Mesangial cell (primary cell): ENCODE data around the gene OCEL1. TPM values are rescaled to one million over a fixed set of nuclear protein-coding genes. Genes with fewer than 3 reads are reported as not detected.

Experiments
- total RNA-seq: library from RNA; depleted of rRNA; stranded (reverse); fragments of >200 nt; gene quantifications from 2 replicates; pipeline ENCODE4 v1.2.3, GENCODE V29; 2015

Gene OCEL1, protein sequence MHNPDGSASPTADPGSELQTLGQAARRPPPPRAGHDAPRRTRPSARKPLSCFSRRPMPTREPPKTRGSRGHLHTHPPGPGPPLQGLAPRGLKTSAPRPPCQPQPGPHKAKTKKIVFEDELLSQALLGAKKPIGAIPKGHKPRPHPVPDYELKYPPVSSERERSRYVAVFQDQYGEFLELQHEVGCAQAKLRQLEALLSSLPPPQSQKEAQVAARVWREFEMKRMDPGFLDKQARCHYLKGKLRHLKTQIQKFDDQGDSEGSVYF
- 6.7 and 19.1 TPM in 2 replicates for total RNA-seq

DNA sequence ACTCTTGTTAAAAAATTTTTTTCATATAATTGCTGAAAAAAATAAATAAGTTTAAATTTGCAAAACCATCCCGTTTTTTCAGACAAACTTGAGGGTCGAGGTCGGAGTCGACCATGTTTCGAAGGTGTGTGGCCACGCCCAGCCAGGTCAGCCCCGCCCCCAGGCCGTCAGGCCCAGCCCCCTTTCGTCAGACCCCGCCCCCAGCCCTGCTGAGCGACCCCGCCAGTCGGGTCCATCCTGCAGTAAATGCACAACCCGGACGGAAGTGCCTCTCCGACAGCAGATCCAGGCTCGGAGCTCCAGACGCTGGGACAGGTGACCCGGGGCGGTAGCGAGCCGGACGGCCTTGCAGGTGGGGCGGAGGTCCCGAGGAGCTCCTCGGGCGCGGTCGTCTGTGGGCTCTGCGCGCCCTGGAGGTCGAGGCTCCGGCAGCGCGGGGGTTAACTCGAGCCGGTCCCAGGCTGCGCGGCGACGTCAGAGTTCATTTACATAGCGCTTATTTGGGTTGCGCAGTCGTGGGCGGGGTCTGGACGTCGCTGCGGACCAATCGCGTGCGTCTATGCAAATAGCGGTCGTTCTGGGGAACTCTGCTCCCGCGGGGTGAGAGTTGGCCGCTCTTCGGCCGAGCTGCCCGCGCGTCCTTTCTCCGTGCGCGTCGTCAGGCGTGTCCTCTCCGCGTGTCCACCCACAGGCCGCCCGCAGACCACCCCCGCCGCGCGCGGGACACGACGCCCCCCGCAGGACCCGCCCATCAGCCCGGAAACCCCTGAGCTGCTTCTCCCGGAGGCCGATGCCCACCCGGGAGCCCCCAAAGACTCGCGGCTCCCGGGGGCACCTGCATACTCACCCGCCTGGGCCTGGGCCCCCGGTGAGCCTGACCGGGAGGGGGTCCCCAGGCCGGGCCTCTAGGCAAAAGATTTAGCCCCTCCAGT, at the start of gene OCEL1:
Gene OCEL1, plus strand, starts transcription at position 225 of the 932 bp plus-strand sequence. Its CDS starts 22 bp downstream, at position 247.

DNA sequence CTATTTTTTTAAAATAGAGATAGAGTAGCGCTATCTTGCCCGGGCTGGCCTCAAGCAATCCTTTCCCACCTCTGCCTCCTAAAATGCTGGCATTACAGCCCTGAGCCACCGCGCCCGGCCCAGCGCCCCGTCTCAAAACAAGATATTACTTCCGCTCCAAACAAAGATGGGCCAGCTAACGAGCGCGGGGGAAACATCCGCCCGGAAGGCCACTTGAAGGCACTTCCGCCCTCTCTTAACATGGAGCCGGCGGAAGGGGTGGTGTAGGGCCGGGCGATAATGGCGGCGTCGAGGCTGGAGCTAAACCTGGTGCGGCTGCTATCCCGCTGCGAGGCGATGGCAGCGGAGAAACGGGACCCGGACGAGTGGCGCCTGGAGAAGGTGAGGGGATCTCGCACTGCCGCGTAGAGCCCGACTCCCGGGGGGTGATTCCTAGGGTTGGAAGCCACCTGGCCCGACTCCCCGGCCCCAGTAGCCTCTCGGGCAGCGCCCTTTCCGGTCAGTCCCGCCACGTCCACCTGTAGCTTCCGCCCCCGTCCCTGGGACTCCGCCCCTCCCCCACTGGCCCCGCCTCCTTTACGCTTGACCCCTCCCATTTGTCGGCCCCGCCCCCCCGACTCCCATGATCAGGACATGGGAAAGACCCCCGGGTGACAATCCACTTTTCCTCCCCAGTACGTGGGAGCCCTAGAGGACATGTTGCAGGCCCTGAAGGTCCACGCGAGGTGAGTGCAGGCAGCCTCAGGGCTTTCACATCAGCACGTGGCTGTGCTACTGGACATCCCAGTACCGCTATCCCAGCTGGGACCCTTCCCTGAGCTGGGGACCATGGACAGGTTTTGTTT, 10.7 kb upstream of the OCEL1 start, which contains the start of gene USE1:
Gene USE1, plus strand, starts transcription at position 231 of the 845 bp plus-strand sequence. Its CDS starts 49 bp downstream, at position 280.

DNA sequence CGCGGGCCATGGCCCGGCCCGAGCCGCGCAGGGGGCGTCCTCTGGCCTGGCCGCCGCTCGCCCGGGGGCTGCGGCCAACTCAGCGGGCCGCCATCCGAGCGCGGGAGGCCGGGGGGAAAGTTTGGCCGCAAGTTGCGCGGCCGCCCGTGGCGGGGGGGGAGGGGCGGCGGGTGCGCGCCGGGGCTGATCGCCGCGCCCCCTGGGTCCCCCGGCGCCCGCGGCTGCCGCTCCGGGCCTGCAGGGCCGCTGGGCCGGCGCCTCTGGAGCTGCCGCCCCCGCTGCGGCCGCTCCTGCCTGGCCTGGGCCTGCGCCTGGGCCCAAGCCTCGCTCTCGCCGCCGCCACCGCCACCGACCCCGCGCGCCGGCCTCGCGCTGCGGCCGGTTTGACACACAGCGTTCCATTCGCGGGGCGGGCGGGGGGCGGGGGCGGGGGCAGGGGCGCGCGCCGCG, 19.5 kb downstream of the OCEL1 start, which contains the start of gene NR2F6:
Gene NR2F6, minus strand, starts transcription at position 385 of the 450 bp plus-strand sequence. CDS start 699 bp downstream, outside the sequence.

GRCh38 chr19:17264641-17264979, 38.6 kb downstream of the OCEL1 start, which contains the start of gene USHBP1:
Gene USHBP1, minus strand, starts transcription at chr19:17264745. Its CDS starts 446 bp downstream, at chr19:17264299.

GRCh38 chr19:17266975-17267788, 41.2 kb downstream of the OCEL1 start, which contains the start of gene BABAM1:
Gene BABAM1, plus strand, starts transcription at chr19:17267443. Its CDS starts 1,364 bp downstream, at chr19:17268807.

Other genes starting within 250 kb of the OCEL1 start
- 0.16 and 4.3 TPM in 2 replicates for gene CPAMD8, start 199.4 kb upstream of the OCEL1 start, total RNA-seq
- 6.2 and 17.8 TPM in 2 replicates for gene HAUS8, start 150.8 kb upstream of the OCEL1 start, total RNA-seq
- gene MYO9B, start 150.4 kb upstream of the OCEL1 start, total RNA-seq, result 77.1 and 81.6 TPM in 2 replicates
- 18.6 and 27.1 TPM in 2 replicates for gene USE1, start 10.9 kb upstream of the OCEL1 start, total RNA-seq
- 90.0 and 128 TPM in 2 replicates for gene NR2F6, start 19.7 kb downstream of the OCEL1 start, total RNA-seq
- not detected in 2 replicates for gene USHBP1, start 38.5 kb downstream of the OCEL1 start, total RNA-seq
- 119 and 151 TPM in 2 replicates for gene BABAM1, start 41.2 kb downstream of the OCEL1 start, total RNA-seq
- 0.76 and 2.4 TPM in 2 replicates for gene ANKLE1, start 55.7 kb downstream of the OCEL1 start, total RNA-seq
- gene ABHD8, start 77.2 kb downstream of the OCEL1 start, total RNA-seq, result 14.8 and 26.2 TPM in 2 replicates
- gene MRPL34, start 79.6 kb downstream of the OCEL1 start, total RNA-seq, result 101 and 116 TPM in 2 replicates
- 21.2 and 45.5 TPM in 2 replicates for gene DDA1, start 83.3 kb downstream of the OCEL1 start, total RNA-seq
- gene ANO8, start 108.6 kb downstream of the OCEL1 start, total RNA-seq, result 4.1 and 15.8 TPM in 2 replicates
- 16.9 and 18.5 TPM in 2 replicates for gene GTPBP3, start 111.3 kb downstream of the OCEL1 start, total RNA-seq
- gene PLVAP, start 151.1 kb downstream of the OCEL1 start, total RNA-seq, result 1.6 and 2.0 TPM in 2 replicates
- gene CCDC194, start 168.0 kb downstream of the OCEL1 start, total RNA-seq, result 0.13 TPM in 1 of 2 replicates, not detected in the other
- gene BST2, start 179.4 kb downstream of the OCEL1 start, total RNA-seq, result 12.2 and 95.2 TPM in 2 replicates
- gene MVB12A, start 193.8 kb downstream of the OCEL1 start, total RNA-seq, result 116 and 131 TPM in 2 replicates
- 0.13 TPM in 1 of 2 replicates, not detected in the other for gene TMEM221, start 222.4 kb downstream of the OCEL1 start, total RNA-seq
- gene NXNL1, start 234.7 kb downstream of the OCEL1 start, total RNA-seq, result not detected in 2 replicates
- 5.9 and 21.2 TPM in 2 replicates for gene SLC27A1, start 244.3 kb downstream of the OCEL1 start, total RNA-seq